AG04450 (cell line): ENCODE results near the gene PDK2. TPM values are rescaled to one million over a fixed set of nuclear protein-coding genes. Genes with fewer than 3 reads are reported as not detected.

Experiments used
- CTCF ChIA-PET: fragments of 300-600, 350-600 bp; formaldehyde crosslinking; extraction: SDS; loops from one replicate; lab custom pipeline; 2022; ENCODE audit warnings: antibody characterized with exemption, inconsistent platforms; lab: Charles Lee
- POLR2A ChIA-PET: fragments of 350-600 bp; formaldehyde crosslinking; extraction: SDS; loops from one replicate; lab custom pipeline; 2021; ENCODE audit warnings: antibody characterized with exemption, inconsistent platforms; lab: Yijun Ruan, JAX
- DNase-seq: peaks from one replicate; pipeline ENCODE4 v3.0.0-alpha.2; 2011; ENCODE audit warnings: low read depth, low spot score
- H3K27ac ChIP-seq: one replicate; pipeline ENCODE4 v1.5.1; 2012; ENCODE audit warnings: low read depth, low read length, control low read depth
- H3K27me3 ChIP-seq: one replicate; pipeline ENCODE4 v1.6.0; 2012; ENCODE audit warnings: low read length; ENCODE audit not compliant: control insufficient read depth, insufficient read depth
- H3K4me3 ChIP-seq: 2 replicates; pipeline ENCODE4 v1.5.1; 2011; ENCODE audit warnings: mild to moderate bottlenecking, low read depth, low read length, control low read depth
- H3K9me3 ChIP-seq: 2 replicates; pipeline ENCODE4 v1.5.1; 2012; ENCODE audit warnings: low read length; ENCODE audit not compliant: control insufficient read depth, insufficient read depth
- polyA plus RNA-seq: library from polyadenylated mRNA; depleted of rRNA; stranded (reverse); fragments of >200 nt; gene quantifications from 2 replicates; pipeline ENCODE4 v1.2.3, GENCODE V29; 2011
- TF ChIP-seq, protein P1 (sequence below): IDR thresholded peaks from 2 replicates; pipeline ENCODE4 v1.5.1; 2011; ENCODE audit warnings: low read depth, low read length, control low read depth, inconsistent platforms

The PDK2 gene
- polyA plus RNA-seq, 1 experiment: 62.4 TPM

DNA sequence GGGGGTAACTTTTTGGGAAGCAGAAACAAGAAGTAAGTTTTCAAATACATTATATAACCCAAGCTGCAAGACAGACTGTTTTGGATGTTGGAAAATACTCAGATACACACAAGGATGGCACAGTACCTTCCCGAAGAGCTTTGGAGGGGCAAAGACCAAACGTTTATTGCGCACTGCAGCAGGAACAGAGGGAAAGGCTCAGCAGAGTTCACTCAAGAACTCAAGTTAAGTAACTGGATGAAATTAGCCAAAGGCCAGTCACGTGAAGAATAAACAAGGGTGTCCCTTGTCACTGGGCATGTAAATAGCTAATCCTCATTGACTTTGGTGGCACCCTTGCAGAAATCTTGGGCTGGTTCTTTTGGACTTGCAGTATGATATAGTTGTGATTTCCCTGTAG is 2.8 kb downstream of the PDK2 start:
- ChIA-PET CTCF (interaction anchor here (0.6 to 0.8 kb wide), 2 partner anchors 18 to 201 kb away, joined by 3 to 9 read pairs; no protein-coding TSS in a partner anchor), POLR2A (no interaction called here)
- Histone ChIP-seq H3K27me3 (no peaks in the 10 kb centered on the region), H3K4me3 (no peak overlapping the region), H3K27ac (no peak overlapping the region), H3K9me3 (no peaks in the 10 kb centered on the region)
- TF ChIP-seq, protein P1, sequence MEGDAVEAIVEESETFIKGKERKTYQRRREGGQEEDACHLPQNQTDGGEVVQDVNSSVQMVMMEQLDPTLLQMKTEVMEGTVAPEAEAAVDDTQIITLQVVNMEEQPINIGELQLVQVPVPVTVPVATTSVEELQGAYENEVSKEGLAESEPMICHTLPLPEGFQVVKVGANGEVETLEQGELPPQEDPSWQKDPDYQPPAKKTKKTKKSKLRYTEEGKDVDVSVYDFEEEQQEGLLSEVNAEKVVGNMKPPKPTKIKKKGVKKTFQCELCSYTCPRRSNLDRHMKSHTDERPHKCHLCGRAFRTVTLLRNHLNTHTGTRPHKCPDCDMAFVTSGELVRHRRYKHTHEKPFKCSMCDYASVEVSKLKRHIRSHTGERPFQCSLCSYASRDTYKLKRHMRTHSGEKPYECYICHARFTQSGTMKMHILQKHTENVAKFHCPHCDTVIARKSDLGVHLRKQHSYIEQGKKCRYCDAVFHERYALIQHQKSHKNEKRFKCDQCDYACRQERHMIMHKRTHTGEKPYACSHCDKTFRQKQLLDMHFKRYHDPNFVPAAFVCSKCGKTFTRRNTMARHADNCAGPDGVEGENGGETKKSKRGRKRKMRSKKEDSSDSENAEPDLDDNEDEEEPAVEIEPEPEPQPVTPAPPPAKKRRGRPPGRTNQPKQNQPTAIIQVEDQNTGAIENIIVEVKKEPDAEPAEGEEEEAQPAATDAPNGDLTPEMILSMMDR: no peak
- no peak for DNase-seq

DNA sequence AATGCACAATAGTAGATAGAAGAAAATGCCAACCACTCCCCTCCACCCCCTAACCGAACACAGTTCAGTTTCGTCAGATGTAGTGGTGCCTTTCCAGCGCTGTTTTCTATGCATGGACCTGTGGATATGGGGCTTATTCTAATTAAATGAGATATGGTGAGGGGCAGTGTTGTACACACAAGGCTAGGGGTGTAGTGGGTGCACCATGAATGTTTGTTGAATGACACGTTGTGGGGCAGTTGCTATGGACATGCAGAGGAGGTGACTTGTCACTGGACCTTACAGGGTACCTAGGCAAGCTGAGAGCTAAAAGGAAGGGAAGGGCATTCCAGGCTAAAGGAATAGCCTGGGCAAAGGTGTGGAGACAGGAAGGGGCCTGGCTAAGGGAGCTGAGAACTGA is 3.4 kb downstream of the PDK2 start:
- ChIA-PET CTCF (interaction anchor here (0.8 to 1.4 kb wide), 2 partner anchors 12 to 18 kb away, joined by 3 read pairs; no protein-coding TSS in a partner anchor), POLR2A (no interaction called here)
- TF ChIP-seq, protein P1: no peak
- Histone ChIP-seq H3K27ac (no peak overlapping the region), H3K9me3 (no peaks in the 10 kb centered on the region), H3K4me3 (no peak overlapping the region), H3K27me3 (no peaks in the 10 kb centered on the region)
- no peak for DNase-seq

GRCh38 chr17:50099003-50099402 is 3.9 kb downstream of the PDK2 start:
- H3K27ac ChIP-seq: no peak overlapping the region
- POLR2A ChIA-PET: no interaction called here

GRCh38 chr17:50100480-50100883 is 5.3 kb downstream of the PDK2 start:
- TF ChIP-seq, protein P1: no peak
- Histone ChIP-seq H3K9me3 (no peaks in the 10 kb centered on the region), H3K4me3 (no peak overlapping the region), H3K27ac (peak overlapping the region; percentile 47), H3K27me3 (no peaks in the 10 kb centered on the region)
- ChIA-PET POLR2A (no interaction called here), CTCF (interaction anchor here (0.7 to 0.8 kb wide), 2 partner anchors 9 to 197 kb away, joined by 3 read pairs; no protein-coding TSS in a partner anchor)
- no peak for DNase-seq

More at GRCh38 chr17:50099003-50099402, 3.9 kb downstream of the PDK2 start:
- TF ChIP-seq, protein P1: no peak
- H3K9me3 ChIP-seq: no peaks in the 10 kb centered on the region
- CTCF ChIA-PET: interaction anchor here (1.0 to 1.4 kb wide), 2 partner anchors 12 to 72 kb away, joined by 3 to 5 read pairs; no protein-coding TSS in a partner anchor
- no peak overlapping the region for H3K4me3 ChIP-seq
- DNase-seq: no peak
- no peaks in the 10 kb centered on the region for H3K27me3 ChIP-seq

DNA sequence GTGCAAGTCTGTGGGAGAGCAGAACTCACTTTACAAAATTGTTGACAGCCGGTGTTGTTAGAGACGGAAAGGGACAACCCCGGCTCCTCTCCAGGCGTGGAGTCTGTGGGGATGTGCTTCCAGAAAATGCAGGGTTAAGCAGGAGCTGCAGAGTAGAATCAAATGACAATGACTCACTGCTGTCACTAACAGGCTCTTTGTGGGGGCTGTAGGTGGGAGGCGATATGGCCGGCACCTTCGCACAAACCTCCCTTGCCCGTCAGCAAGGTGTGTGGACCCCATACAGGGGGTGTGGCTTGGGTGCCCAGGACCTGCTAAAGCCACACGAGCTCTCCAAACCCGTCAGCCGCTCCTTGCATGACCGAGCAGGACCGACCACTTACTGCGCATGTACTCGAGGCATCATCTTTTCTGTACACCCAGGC is 5.8 kb downstream of the PDK2 start:
- TF ChIP-seq, protein P1: no peak
- ChIA-PET CTCF (interaction anchor here (0.7 to 0.8 kb wide), 2 partner anchors 9 to 197 kb away, joined by 3 read pairs; no protein-coding TSS in a partner anchor), POLR2A (interaction anchor here (0.5 to 0.6 kb wide), 2 partner anchors 29 to 111 kb away, joined by 3 to 9 read pairs; partner anchors contain the start of gene SAMD14)
- Histone ChIP-seq H3K9me3 (no peaks in the 10 kb centered on the region), H3K4me3 (no peak overlapping the region), H3K27ac (no peak overlapping the region), H3K27me3 (no peaks in the 10 kb centered on the region)
- no peak for DNase-seq
